ENCODE data around the gene GPR78.

Gene GPR78

GRCh38 chr4:8546766-8547107 is 33.5 kb upstream of the GPR78 start:
- DNase-seq (ENCODE audit: extremely low read depth in 1 of 2, low read depth in 1 of 2): no peak

- no peak for DNase-seq (ENCODE audit: extremely low read depth in 1 of 2, low read depth in 1 of 2)
These were observed 32.9 kb upstream of the GPR78 start for GRCh38 chr4:8547108-8547911.

GRCh38 chr4:8547912-8548730 is 32.1 kb upstream of the GPR78 start:
- no peak for DNase-seq (ENCODE audit: extremely low read depth in 1 of 2, low read depth in 1 of 2)

GRCh38 chr4:8548731-8549351 is 31.4 kb upstream of the GPR78 start:
- DNase-seq (ENCODE audit: extremely low read depth in 1 of 2, low read depth in 1 of 2): no peak

GRCh38 chr4:8549352-8549931 is 30.8 kb upstream of the GPR78 start:
- DNase-seq (ENCODE audit: extremely low read depth in 1 of 2, low read depth in 1 of 2): no peak

- no peak for DNase-seq (ENCODE audit: extremely low read depth in 1 of 2, low read depth in 1 of 2)
These were observed 29.5 kb upstream of the GPR78 start for GRCh38 chr4:8550691-8551090.

- DNase-seq (ENCODE audit: extremely low read depth in 1 of 2, low read depth in 1 of 2): no peak
These were observed 28.2 kb upstream of the GPR78 start for GRCh38 chr4:8552024-8552423.

- no peak for DNase-seq (ENCODE audit: extremely low read depth in 1 of 2, low read depth in 1 of 2)
These were observed 27.5 kb upstream of the GPR78 start for GRCh38 chr4:8552581-8553205.

GRCh38 chr4:8553216-8553615 is 27.0 kb upstream of the GPR78 start:
- no peak for DNase-seq (ENCODE audit: extremely low read depth in 1 of 2, low read depth in 1 of 2)

- no peak for DNase-seq (ENCODE audit: extremely low read depth in 1 of 2, low read depth in 1 of 2)
These were observed 26.2 kb upstream of the GPR78 start for GRCh38 chr4:8553991-8554405.

GRCh38 chr4:8554555-8555100 is 25.6 kb upstream of the GPR78 start:
- no peak for DNase-seq (ENCODE audit: extremely low read depth in 1 of 2, low read depth in 1 of 2)

GRCh38 chr4:8555716-8556115 is 24.5 kb upstream of the GPR78 start:
- no peak for DNase-seq (ENCODE audit: extremely low read depth in 1 of 2, low read depth in 1 of 2)

GRCh38 chr4:8556341-8557150 is 23.6 kb upstream of the GPR78 start:
- no peak for DNase-seq (ENCODE audit: extremely low read depth in 1 of 2, low read depth in 1 of 2)

- no peak for DNase-seq (ENCODE audit: extremely low read depth in 1 of 2, low read depth in 1 of 2)
These were observed 22.8 kb upstream of the GPR78 start for GRCh38 chr4:8557151-8558076.

GRCh38 chr4:8558080-8558960 is 21.9 kb upstream of the GPR78 start:
- DNase-seq (ENCODE audit: extremely low read depth in 1 of 2, low read depth in 1 of 2): no peak

GRCh38 chr4:8559011-8559410 is 21.2 kb upstream of the GPR78 start:
- DNase-seq (ENCODE audit: extremely low read depth in 1 of 2, low read depth in 1 of 2): no peak

GRCh38 chr4:8559524-8560264 is 20.5 kb upstream of the GPR78 start:
- no peak for DNase-seq (ENCODE audit: extremely low read depth in 1 of 2, low read depth in 1 of 2)

All from stimulated activated CD8-positive, alpha-beta memory T cell treated with anti-CD3 and anti-CD28 coated beads, Interleukin-7, amount 100 ng/mL, for 48 hours (primary cell).